NAMALWA (cell line): ENCODE measurements around the gene TACC2.
A peak's percentile ranks its signal among the peaks of the same experiment; 100 is the strongest.
"Not testable (repeated sequence)": the region's sequence is repeated elsewhere in the genome, so short reads cannot be mapped to it uniquely, and the experiment has no call there.

Experiments
- DNase-seq: peaks from one replicate; pipeline ENCODE4 v3.0.0-alpha.2; 2015; ENCODE audit warnings: low spot score

Gene TACC2

DNA sequence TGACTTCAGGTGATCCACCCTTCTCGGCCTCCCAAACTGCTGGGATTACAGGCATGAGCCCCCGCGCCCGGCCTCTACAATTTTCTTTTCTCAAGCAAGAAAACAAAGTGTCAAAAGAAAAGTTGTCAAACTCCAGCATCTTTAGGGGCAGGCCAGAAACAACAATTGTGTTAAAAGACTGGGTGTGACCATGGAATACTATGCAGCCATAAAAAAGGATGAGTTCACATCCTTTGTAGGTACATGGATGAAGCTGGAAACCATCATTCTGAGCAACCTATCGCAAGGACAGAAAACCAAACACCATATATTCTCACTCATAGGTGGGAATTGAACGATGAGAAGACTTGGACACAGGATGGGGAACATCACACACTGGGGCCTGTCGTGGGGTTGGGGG, 34.3 kb downstream of the TACC2 start:
- not testable (repeated sequence) for DNase-seq

DNA sequence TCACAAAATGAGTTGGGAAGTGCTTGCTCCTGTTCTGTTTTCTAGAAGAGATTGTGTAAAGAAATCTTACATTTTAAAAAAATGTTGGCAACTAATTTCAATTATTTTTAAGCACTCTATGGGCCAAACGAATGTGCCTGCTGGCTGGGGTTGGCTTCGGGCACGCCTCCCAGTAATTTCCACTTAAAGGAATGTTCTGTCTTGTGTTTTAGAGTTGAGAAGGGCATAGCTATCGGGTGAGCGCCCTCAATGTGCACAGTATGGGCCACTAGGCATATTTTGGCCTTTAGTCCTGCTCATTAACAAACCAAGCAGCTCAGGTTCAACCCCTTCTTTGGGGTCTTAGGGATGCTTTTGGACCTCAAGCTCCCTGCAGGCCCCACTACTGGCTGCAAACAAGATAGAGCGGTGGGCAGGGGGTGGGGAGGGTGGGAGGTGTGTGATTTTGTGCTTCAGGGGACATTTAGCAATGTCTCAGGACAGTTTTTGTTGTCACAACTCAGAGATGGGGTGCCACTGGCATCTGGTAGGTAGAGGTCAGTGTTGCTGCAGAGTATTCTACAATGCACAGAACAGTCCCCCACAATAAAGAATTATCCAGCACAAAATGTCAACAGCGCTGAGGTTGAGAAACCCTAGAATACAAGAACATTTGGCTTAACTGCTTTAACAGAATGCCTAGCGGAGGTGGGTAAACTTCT, 40.7 kb downstream of the TACC2 start:
- no peak for DNase-seq

DNA sequence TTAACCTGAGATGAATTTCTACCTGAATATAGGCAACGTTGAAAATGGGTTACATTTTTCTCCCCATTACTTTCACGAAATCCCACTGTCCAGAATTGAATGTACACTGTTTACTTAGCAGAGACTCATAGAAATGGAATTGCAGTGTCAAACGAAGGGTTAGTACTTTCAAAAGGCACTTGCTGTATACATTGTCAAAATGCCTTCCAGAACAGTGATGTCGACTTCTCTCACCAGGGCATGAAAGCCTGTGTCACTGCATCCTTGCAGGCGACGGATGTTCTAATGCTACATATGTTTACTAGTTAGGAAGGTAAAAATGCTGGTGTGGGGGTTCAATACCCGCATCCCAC, 41.2 kb downstream of the TACC2 start:
- no peak for DNase-seq

DNA sequence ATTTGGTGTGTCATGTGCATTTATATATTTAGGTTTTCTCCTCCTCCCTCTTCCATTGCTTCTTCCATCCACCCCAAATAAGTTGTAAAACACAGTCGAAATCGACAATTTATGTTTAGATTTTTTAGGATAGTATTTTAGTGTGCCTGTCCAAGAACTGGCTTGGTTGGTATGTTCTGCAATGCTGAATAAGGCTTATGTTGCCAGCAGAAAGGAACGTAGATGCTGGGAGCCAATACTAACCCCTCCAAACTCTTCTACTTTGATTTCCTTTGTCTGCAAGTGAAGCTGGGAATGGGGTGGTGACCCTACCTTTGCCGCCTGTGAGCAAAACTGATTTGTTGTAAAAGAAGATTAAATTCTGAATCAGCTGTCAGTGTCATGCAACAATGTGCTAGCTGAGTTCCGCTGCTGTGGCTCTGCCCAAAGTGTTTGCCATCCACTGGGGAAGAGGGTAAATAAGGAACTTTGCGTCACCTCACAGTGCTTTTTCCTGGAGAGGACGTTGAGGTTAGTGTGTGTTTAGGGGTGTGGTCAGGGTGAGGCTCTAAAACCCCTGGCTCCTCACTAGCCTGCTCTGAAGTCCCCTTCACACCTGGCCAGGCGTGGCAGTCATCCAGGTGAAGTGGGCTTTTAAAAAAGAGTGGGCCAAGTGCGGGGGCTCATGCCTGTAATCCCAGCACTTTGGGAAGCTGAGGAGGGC, 44.4 kb downstream of the TACC2 start:
- no peak for DNase-seq

DNA sequence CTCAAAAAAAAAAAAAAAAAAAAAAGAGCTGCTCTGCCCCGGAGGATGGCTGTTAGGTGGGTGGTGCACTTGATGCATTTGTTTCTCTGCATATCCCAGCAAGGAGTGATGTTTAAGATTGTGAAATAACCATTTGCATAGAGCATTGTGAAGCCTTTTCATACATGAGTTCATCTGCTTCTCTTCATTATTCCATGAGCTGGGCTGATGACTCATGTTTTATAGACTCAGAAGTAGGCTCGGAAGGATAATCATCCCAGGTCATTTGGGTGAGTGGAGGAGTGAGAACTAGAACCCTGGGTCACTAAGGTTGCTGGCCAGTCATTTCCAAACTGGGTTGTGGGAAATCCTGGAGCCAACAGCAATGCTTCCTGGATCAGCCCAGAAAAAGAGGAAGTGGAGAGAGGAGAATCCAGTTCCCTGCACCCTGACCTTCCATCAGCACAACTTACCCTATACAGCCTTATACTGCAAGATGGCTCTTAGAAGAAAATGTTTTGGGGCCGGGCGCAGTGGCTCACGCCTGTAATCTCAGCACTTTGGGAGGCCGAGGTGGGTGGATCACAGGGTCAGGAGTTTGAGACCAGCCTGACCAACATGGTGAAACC, 45.3 kb downstream of the TACC2 start:
- DNase-seq = no peak

DNA sequence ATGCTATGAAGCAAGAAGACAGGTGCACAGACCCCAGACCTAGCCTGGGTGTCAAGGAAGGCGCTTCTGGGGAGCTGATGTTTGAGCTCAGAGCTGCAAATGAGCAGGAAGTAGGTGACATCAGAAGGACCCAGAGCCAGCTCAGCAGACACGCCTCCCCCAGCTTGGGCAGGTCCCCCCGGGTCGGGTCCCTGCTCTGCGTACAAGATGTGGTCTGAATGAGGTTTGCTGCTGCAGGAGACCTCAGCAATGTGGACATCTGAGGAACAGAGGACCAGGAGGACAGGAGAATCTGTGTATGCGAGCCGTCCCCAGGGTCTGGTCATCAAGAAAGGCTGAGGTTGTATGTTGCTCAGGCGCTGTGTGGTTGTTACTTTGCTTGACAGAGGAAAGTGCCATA, 51.8 kb downstream of the TACC2 start:
- DNase-seq = no peak

DNA sequence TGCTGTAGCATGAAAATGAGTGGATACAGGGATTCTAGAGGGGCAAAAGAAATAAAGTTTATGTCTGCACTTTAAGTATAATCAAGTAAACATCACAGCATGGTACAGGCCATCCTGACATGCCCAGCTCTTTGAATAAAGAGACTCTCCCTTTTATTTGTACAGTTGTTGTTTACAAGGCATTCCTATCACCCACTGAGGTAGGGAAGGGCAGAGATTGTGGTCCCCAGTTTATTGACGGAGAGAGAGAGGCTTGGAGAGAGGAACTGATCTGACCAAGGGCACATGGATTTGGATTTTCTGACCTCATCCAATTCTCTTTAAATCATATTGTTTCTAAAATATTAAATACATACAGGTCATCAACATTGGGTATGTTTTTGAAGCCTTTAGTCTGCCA, 53.9 kb downstream of the TACC2 start:
- no peak for DNase-seq

DNA sequence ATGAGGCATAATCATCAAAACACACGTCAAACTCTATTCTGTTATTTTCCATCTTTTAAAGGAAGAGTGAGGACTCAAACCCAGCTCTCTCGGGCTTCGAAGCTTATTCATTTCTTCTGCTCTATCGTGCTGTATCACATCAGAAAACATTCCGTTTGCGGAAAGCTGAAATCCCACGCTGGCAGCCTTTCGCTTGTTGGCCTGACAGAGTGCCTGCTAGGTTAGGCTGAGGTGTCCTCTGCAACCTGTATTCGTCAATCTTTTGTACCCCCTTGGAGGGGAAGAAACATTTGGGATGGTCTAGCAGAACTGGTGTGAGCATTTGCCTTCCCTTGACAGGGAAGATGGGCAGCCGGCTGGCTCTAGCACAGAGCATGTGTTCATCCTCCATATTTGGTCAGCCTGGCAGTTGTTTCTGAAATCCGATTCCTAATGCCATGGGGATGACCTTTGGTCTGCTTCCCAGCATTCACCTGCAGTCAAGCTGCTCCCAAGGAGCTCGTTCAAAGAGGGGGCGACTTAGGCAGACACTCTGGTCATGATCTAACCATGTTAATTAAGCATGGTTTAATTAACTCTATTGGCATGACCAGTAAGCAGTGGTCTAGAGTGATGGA, 55.2 kb downstream of the TACC2 start:
- DNase-seq = no peak

DNA sequence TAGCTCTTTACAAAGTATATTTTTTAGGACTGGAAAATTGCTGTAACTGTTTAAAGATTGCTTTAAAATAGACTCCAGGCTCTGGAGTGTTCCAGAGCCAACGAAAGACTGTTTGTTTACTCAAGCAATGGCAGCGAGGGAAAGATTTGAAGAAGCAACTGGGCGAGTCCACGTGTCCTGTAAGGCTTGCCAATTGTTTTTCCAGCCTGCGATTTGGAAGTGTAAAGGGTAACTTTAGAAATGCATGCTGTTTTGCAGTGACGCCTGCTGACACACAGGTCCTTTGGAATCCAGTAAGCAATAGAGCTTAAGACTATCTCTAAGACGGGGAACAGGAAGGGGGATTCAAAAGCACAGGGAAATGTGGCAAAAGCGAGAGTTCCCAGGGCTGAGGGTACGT, 55.8 kb downstream of the TACC2 start:
- no peak for DNase-seq

DNA sequence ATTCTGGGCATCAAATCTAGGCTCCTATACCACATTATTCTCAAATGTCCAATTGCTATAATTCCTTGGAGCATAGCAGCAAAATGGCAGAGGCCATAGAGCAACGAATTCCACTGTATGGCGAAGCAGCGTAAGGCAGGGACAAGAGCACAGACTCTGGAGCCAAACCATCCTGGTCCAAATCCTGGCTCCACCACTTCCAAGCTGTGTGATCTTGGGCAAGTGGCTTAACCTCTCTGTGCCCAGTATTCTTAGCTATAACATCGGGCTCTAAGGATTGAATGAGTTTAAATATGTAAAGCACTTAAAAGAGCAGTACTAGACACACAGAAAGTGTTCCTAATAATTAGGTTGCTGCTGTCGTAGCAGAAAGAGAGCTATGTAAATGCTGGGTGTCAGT, 56.2 kb downstream of the TACC2 start:
- no peak for DNase-seq

DNA sequence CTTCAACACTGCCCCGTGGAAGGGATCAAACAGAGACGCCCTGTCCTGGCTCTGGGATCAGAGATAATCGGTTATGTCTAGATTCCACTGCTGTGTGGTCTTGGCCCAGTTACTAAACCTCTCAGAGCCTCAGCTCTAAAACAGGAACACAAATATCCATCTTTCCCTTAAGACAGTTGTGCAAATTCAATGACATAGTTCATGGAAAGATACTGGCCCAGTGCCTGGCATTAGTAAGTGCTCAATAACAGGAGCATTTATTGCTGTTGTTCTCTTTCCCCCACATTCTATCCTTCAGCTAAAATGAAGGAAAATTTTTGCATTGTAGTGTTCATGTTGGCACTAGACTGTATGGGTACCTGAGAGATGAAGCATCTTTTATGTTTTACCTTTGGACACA, 58.6 kb downstream of the TACC2 start:
- no peak for DNase-seq

DNA sequence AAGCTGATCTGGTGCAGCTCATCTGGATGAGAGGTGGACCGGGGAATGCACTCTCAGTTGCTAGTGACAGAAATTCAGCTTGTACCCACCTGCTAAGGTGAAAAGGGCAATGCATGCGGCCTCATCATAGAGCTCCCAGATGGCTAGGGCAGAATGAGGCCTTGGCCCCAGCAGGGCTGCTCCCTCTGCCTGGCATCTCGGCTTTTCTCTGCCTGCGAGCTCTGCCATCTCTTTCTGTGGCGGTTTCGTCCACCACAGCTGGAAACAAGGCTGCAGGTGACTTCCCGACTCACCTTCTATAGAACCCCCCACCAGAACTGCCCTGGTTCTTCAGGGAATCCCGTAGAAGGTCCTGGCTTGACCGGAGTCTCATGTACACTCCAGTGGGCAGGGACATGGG, 60.1 kb downstream of the TACC2 start:
- no peak for DNase-seq

DNA sequence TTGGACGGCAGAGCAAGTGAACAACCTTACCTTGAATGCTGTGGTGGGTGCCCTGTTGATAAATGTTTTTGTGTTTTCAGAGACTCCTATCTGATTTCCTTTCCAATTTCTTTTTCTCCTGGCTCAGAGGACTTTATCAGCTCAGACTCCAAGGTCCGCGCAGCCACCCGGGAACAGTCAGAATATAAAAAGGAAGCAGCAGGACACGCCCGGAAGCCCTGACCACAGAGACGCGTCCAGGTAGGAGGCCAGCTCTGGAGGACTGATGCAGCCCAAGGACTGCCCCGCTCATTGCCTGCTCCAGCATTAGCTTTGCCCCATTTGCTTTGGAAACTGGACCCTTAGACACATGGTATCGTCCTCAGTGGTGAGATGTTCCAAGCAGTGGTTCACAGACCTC, 61.3 kb downstream of the TACC2 start:
- no peak for DNase-seq

DNA sequence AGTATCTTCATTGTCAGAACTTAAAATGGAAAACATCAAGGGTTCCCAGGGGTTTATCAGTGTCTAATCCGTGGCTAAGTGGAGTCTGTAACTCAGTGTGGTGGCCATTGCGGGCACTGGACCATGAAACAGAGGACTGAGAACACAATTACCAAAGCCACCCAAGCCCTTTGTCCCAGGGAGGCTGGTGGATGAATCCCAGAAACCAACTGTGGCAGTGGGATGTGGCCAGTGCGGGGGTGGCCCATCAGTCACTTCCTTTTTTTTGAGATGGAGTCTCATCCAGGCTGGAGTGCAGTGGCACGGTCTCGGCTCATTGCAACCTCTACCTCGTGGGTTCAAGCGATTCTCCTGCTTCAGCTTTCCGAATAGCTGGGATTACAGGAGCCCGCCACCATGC, 61.8 kb downstream of the TACC2 start:
- no peak for DNase-seq

DNA sequence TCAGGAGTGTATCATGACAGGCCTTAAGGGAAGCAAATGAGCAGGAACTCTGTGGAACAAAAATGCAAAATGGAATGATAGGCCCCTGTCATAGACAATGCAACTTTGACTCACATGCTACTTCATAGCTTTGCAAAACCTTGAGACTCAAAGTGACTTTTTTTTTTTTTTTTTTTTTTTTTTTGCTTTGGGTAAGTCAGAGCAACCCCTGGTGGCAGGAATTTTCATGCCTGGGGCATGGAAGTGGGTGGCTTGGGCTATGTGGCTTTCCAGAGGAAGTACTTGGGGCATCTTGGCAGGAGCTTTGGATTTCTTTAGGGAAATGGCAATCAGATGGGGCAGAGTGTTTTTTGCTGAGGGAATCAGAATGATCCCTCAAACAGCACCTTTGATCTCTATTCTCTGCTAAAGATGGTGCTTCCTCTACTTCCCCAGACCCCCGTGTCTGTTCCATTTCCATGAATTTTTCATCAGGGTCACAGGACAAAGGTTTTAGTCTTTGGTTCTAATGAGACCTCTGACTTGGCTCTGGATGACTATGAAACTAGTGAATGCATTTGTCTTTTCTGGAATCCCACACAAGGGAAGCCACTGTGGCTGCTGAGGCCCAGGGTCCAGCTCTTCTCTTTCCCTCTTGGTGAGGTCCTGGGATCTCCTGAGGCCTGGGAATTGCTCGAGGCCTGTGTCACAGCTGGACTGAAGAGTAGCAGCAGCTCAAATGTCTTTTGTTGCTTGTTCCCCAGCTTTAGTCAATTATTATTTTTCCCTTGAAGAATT, 62.8 kb downstream of the TACC2 start:
- DNase-seq = peak; percentile 10

DNA sequence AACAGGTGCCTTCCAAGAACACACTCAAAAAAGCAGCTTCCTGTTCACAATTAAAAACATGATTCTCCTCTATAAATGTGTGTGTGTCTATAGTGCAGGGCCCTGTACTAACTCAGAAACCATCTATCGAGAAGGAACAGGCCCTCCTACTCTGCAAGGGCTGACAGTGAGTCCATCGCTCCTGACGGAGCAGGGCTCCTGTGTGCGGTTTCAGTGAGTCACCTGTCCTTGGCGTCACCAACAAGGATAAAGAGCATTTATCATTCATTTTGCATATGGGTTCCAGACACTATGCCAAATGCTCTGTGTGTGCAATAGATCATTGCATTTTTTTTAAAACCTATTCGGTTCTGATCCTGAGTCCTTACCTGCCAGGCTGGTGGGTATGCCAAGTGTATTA, 63.7 kb downstream of the TACC2 start:
- DNase-seq = no peak

DNA sequence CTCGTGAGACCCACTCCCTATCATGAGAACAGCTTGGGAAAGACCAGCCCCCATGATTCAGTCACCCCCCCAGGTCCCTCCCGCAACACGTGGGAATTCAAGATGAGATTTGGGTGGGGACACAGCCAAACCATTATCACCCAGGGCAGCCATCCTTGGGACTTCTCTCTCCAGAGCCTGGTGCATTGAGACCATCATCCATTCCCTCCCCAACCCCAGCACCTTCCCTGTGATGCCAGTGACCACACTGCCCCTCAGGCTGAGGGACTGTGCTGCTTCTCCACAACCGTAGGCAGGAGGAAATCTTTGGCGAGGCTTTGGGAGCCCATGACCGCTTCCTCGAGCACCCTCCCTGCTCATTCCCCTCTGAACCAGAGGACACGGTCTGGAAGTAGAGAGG, 64.4 kb downstream of the TACC2 start:
- DNase-seq = no peak

DNA sequence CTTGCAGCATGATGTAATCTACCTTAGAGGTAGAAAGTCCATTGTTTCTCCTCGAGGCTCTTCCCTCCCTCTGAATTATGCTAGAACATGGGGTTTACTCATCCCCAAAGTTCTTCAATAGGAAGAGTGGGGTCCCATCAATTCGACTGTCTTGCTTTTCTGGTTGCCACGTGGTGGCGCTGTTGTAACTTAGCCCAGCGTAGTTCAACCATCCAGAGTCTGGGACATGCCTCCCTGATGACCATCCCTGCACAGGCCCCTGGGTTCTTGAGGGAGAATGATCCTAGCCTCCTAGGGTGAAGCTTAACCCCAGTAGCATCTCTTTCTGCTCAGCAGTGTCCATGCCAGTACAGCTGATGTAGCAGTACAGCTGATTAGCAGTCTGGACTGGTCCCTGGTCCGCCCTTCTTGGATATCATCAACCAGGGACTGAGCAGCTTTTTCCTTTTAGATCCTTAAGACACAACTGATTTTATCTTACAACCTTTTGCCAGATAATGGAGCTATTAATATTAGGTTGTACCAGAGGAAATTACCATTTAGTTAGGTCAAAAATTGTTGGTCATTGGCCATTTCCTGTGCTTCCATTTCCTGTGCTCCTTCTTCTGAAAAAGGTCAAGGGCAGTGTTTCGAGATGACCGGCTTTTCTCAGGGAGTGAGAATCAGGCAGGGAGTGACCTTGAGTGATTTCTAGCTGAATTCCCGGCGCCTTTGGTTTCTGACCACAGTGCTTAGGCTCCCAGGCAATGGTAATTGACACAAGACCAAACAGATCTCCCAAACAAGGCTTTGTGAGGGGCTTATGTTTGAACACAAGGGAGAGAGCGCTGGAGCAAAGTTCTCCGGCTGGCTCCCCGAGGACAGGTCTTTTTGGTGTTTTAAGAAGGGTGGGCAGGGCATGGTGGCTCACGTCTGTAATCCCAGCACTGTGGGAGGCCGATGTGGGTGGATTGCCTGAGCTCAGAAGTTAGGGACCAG, 65.4 kb downstream of the TACC2 start:
- DNase-seq = peak; percentile 27

DNA sequence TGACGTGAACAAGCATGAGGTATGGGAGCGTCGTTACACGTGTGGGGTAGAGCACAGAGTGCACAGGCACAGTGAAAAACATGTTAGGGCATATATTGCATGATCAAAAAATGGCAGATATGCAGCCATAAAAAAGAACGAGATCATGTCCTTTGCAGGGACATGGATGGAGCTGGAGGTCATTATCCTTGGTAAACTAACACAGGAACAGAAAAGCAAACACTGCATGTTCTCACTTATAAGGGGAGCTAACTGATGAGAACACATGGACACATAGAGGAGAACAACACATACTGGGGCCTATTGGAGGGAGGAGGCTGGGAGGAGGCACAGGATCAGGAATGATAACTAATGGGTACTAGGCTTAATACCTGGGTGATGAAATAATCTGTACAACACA, 66.3 kb downstream of the TACC2 start:
- no peak for DNase-seq

DNA sequence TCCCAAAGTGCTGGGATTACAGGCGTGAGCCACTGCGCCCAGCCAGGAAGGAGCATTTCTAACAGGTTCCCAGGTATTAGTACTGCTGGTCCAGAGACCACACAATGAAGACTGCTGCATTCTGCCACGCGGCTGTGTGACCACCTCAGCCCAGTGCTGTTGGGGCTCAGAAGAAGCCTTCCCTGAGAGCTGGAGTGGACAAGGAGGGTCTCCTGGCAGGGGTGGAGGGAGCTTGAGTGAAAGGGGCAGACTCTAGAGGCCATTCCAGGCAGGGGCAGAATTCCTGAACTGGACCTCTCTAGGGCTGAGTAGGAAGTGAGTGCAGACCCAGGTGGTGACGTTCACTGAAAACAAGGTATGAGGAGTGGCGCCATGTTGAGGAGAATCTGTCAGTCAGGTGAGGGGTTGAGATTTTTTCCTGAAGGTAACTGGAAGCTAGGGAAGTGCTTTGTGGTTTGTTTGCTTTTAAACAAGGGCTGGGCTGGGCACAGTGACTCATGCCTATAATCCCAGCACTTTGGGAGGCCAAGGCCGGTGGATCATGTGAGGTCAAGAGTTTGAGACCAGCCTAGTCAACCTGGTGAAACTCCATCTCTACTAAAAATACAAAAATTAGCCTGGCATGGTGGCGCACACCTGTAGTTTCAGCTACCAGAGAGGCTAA, 67.6 kb downstream of the TACC2 start:
- no peak for DNase-seq
